ENCODE results near the gene PEX11A. TPM values are rescaled to one million over a fixed set of nuclear protein-coding genes. Genes with fewer than 3 reads are reported as not detected.

PEX11A gene, protein sequence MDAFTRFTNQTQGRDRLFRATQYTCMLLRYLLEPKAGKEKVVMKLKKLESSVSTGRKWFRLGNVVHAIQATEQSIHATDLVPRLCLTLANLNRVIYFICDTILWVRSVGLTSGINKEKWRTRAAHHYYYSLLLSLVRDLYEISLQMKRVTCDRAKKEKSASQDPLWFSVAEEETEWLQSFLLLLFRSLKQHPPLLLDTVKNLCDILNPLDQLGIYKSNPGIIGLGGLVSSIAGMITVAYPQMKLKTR
- 10 to 100 TPM in 1 of 2 donors, 1 to 10 TPM in 1; 4.5 to 17.3 TPM for total RNA-seq

DNA sequence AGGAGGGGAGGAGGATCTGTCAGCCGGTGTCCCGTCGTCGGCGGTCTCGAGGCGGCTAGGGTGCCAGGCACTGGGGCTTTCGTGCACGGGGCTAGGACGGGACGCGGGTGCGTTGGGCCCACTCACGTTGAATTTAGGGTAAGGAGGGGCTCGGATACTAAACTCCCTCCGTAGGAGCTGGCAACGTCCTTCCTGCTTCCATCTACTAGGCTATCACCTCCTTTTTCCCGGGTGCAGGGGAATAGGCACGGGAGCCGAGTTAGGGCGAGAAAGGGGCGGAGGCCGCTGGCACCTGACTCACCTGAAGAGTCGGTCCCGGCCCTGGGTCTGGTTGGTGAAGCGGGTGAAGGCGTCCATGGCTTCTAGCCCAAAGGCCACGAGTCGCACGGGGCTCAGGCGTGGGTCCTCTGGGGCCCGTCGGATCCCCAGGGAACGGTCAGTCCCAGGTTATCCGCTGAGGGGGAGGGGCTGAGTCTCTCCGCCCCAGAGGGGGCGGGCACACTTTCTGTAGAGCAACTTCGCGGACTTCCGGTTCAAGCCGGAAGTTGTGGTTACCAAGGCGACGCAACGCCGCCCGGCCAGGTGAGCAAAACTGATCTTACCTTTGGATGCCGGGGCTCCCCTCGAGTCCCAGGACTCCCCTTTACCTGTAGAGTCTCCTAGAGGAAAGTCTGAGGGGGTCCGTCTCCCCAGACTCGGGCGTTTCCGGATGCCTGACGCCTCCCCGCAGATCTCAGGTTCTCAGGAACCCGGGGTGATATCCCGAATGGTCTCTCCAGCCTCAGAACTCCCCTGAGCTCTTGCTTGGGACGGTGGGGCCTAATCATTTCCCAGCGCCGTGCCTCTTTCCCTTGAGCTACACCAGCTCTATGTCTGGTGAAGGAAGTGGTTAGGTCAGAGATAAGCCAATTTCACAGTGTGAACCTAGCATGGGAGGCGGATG, at the start of gene PEX11A, which contains the start of gene WDR93:
Gene PEX11A, minus strand, starts transcription at position 479 of the 943 bp plus-strand sequence. Its CDS starts 122 bp downstream, at position 357.
Gene WDR93, plus strand, starts transcription at position 536 of the 943 bp plus-strand sequence. CDS start 10,936 bp downstream, outside the sequence.
- DNase-seq (ENCODE audit: low spot score) (peak; percentile 15), ATAC-seq (ENCODE audit: insufficient number of reproducible peaks, low FRiP score, low read depth) (peak; percentile 66)
- peak within 1 kb of the TSS; percentile 25 to 58 for H3K27ac ChIP-seq
- H3K36me3 ChIP-seq = no peaks in the 10 kb centered on the region
- H3K27me3 ChIP-seq (replicated peaks; ENCODE audit: insufficient read depth) = no peaks in the 10 kb centered on the region
- peaks cover 15 to 40% of the 10 kb centered on the region in 2 donors for H3K4me1 ChIP-seq (ENCODE audit: control insufficient read depth in 1 of 2, low read depth in 2 of 2)
- H3K4me3 ChIP-seq = peak within 1 kb of the TSS; percentile 89
- TF ChIP-seq, protein P1, sequence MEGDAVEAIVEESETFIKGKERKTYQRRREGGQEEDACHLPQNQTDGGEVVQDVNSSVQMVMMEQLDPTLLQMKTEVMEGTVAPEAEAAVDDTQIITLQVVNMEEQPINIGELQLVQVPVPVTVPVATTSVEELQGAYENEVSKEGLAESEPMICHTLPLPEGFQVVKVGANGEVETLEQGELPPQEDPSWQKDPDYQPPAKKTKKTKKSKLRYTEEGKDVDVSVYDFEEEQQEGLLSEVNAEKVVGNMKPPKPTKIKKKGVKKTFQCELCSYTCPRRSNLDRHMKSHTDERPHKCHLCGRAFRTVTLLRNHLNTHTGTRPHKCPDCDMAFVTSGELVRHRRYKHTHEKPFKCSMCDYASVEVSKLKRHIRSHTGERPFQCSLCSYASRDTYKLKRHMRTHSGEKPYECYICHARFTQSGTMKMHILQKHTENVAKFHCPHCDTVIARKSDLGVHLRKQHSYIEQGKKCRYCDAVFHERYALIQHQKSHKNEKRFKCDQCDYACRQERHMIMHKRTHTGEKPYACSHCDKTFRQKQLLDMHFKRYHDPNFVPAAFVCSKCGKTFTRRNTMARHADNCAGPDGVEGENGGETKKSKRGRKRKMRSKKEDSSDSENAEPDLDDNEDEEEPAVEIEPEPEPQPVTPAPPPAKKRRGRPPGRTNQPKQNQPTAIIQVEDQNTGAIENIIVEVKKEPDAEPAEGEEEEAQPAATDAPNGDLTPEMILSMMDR (IDR thresholded peaks at IDR 0.05) = no peak
- H3K9me3 ChIP-seq = no peaks in the 10 kb centered on the region

DNA sequence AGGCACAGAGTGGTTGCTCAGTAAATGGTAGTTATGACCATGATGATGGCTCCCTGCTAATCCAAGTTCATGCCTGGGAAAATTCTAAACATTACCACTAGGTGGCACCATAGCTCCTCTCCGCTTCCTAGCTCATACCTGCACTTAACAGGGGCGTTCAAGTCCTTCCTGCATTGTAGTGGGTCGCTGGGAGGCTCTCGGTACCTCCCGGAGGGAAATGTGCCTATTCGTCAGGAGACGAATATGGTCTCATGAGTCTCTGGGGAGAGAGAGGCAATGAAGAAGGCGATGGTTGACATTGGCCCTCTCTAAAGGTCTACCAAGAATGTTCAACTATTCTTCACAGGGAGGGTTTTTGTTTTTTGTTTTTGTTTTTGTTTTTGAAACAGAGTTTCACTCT, 49.6 kb upstream of the PEX11A start:
- peak; percentile 35 for ATAC-seq (ENCODE audit: insufficient number of reproducible peaks, low FRiP score, low read depth)
- no peak overlapping the region for H3K27ac ChIP-seq

DNA sequence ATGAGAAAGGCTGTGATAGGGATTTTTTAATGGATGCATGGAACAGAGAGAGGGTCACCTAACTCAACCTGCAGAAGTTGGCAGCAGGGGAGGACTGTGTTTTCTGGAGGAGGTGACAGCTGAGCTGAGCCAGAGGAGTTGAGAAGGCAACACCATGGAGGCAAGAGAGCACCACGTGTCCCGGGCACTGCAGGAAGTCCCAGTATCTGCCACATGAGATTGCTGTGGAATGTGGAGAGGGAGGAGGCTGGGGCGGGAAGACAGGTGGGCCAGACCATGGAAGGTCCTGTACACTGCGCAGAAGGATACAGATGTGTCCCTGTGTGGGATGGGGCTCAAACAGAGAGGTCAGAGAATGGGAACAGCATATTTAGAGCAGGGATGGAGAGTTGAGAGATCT, 45.2 kb upstream of the PEX11A start:
- ATAC-seq (ENCODE audit: insufficient number of reproducible peaks, low FRiP score, low read depth) (no peak), DNase-seq (ENCODE audit: low spot score) (no peak)
- Histone ChIP-seq H3K27ac (no peak overlapping the region), H3K27me3 (replicated peaks; ENCODE audit: insufficient read depth) (no peaks in the 10 kb centered on the region), H3K4me3 (no peak overlapping the region), H3K36me3 (no peaks in the 10 kb centered on the region), H3K4me1 (ENCODE audit: control insufficient read depth in 1 of 2, low read depth in 2 of 2) (no peaks in the 10 kb centered on the region), H3K9me3 (no peaks in the 10 kb centered on the region)
- TF ChIP-seq, protein P1 (IDR thresholded peaks at IDR 0.05) = no peak

More for the DNA sequence above, 49.6 kb upstream of the PEX11A start:
- DNase-seq (ENCODE audit: low spot score) = no peak
- H3K4me3 ChIP-seq = no peak overlapping the region
- H3K36me3 ChIP-seq = no peaks in the 10 kb centered on the region
- TF ChIP-seq, protein P1 (IDR thresholded peaks at IDR 0.05) = peak; percentile 94
- H3K27me3 ChIP-seq (replicated peaks; ENCODE audit: insufficient read depth) = no peaks in the 10 kb centered on the region
- H3K9me3 ChIP-seq = no peaks in the 10 kb centered on the region
- H3K4me1 ChIP-seq (ENCODE audit: control insufficient read depth in 1 of 2, low read depth in 2 of 2) = no peaks in the 10 kb centered on the region

DNA sequence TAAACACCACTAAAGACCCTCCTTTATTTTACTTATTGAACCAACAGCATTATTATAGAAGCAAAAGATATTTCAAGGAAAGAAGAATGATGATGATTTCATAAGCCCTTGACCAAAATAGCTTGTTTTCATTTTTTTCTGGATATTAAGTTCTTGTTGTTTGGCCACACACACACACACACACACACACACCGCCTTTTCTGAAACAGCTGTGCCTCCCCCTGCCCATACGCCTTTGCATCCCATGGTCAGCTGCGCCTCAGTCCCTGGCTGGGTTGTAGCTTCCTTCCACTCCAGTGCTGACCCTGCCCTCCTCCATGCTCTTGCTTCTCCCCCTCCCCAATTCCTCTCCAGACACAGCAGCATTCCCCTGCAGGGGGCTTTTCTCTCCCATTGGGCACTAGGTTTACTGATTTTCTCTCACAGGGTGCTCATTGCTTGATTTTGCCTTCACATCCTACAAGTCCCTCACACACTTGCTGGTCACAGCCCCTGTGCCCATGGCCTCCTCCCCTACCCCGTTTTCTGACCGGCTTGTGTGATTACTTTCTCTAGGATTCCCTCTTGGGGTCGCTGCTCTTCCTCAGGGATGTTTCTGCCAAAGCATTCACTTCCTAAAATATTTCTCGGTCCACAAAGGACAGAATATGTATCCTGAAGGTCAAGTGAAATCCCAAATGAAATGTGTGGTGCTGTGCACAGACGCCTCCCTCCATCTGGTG, 42.1 kb upstream of the PEX11A start:
- Histone ChIP-seq H3K4me3 (no peak overlapping the region), H3K36me3 (no peaks in the 10 kb centered on the region), H3K27ac (no peak overlapping the region), H3K4me1 (ENCODE audit: control insufficient read depth in 1 of 2, low read depth in 2 of 2) (no peaks in the 10 kb centered on the region), H3K9me3 (no peaks in the 10 kb centered on the region), H3K27me3 (replicated peaks; ENCODE audit: insufficient read depth) (no peaks in the 10 kb centered on the region)
- ATAC-seq (ENCODE audit: insufficient number of reproducible peaks, low FRiP score, low read depth) (no peak), DNase-seq (ENCODE audit: low spot score) (no peak)
- TF ChIP-seq, protein P1 (IDR thresholded peaks at IDR 0.05) = no peak
